Hematopoietic multipotent progenitor cell treated with erythropoietin and hydrocortisone succinate and interleukin-3 and kit ligand, for 4 days (in vitro differentiated cells): Measurements from ENCODE around the gene THRB.

Experiments
- DNase-seq: peaks from one replicate; pipeline ENCODE4 v3.0.0-alpha.2; 2015

The THRB gene

GRCh38 chr3:24494618-24495325 is at the start of gene THRB:
Gene THRB, minus strand, starts transcription at chr3:24494850.
- DNase-seq: peak; percentile 82

GRCh38 chr3:24541935-24542334 is 47.3 kb upstream of the THRB start:
- no peak for DNase-seq

GRCh38 chr3:24540821-24541220 is 46.2 kb upstream of the THRB start:
- no peak for DNase-seq

GRCh38 chr3:24539699-24540098 is 45.0 kb upstream of the THRB start:
- no peak for DNase-seq

GRCh38 chr3:24538891-24539290 is 44.2 kb upstream of the THRB start:
- no peak for DNase-seq

- no peak for DNase-seq
These were observed 39.0 kb upstream of the THRB start for GRCh38 chr3:24533561-24534193.

- no peak for DNase-seq
These were observed 35.8 kb upstream of the THRB start for GRCh38 chr3:24530471-24530870.

GRCh38 chr3:24529210-24529609 is 34.6 kb upstream of the THRB start:
- DNase-seq: no peak

- DNase-seq: no peak
These were observed 32.1 kb upstream of the THRB start for GRCh38 chr3:24526640-24527212.

GRCh38 chr3:24525557-24525956 is 30.9 kb upstream of the THRB start:
- DNase-seq: no peak

- no peak for DNase-seq
These were observed 30.4 kb upstream of the THRB start for GRCh38 chr3:24525022-24525421.

- no peak for DNase-seq
These were observed 29.5 kb upstream of the THRB start for GRCh38 chr3:24523988-24524727.

GRCh38 chr3:24523215-24523614 is 28.6 kb upstream of the THRB start:
- no peak for DNase-seq

- DNase-seq: peak; percentile 23
These were observed 27.5 kb upstream of the THRB start for GRCh38 chr3:24522146-24522579.

- peak; percentile 87 for DNase-seq
These were observed 26.9 kb upstream of the THRB start for GRCh38 chr3:24521420-24522145.

GRCh38 chr3:24520976-24521419 is 26.3 kb upstream of the THRB start:
- DNase-seq: no peak

GRCh38 chr3:24520101-24520495 is 25.4 kb upstream of the THRB start:
- peak; percentile 37 for DNase-seq

GRCh38 chr3:24519368-24520100 is 24.9 kb upstream of the THRB start:
- DNase-seq: peak; percentile 74

- DNase-seq: no peak
These were observed 24.3 kb upstream of the THRB start for GRCh38 chr3:24518990-24519367.

GRCh38 chr3:24514119-24514518 is 19.5 kb upstream of the THRB start:
- no peak for DNase-seq

GRCh38 chr3:24513463-24513862 is 18.8 kb upstream of the THRB start:
- DNase-seq: no peak

GRCh38 chr3:24512564-24513197 is 18.0 kb upstream of the THRB start:
- no peak for DNase-seq
